Keratinocyte (primary cell): ENCODE data around the gene TMCC1.

Experiments used
- EZH2 ChIP-seq: IDR thresholded peaks from one replicate; pipeline ENCODE4 v1.6.1; 2012; ENCODE audit warnings: inconsistent platforms, mild to moderate bottlenecking, low read length, moderate library complexity
- TF ChIP-seq, protein P1 (sequence below), 3 experiments: IDR thresholded peaks in 1 of 3; conservative IDR thresholded peaks in 1 of 3; optimal IDR thresholded peaks in 1 of 3; 2 replicates in 2 of 3; 3 replicates in 1 of 3; pipeline versions ENCODE3 to v1.5.1; 2011; ENCODE audit warnings: low read length in 3 of 3, mild to moderate bottlenecking in 3 of 3, moderate library complexity in 2 of 3, control low read depth in 1 of 3, inconsistent platforms in 1 of 3; ENCODE audit not compliant: insufficient read depth in 2 of 3; ENCODE audit errors: extremely low read depth in 1 of 3

DNA sequence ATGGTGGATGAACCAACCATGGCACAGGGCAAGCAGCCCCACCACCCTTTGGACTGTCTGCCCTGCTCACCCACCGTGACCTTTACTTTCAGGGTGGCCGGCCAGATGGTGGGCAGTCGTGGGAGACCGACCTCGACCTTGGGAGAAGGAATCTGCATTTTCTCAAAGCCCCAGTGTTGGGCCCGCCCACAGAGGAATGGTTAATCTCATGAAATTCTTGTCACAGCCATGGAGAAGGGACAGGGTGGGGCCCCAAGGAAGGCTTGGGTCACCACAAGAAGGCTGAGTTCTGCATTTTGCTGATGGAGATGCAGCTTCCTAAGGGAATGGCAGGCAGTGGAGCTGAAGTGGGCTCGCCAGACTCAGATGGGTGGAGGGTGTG lies 290.0 kb downstream of the TMCC1 start:
- TF ChIP-seq, protein P1, sequence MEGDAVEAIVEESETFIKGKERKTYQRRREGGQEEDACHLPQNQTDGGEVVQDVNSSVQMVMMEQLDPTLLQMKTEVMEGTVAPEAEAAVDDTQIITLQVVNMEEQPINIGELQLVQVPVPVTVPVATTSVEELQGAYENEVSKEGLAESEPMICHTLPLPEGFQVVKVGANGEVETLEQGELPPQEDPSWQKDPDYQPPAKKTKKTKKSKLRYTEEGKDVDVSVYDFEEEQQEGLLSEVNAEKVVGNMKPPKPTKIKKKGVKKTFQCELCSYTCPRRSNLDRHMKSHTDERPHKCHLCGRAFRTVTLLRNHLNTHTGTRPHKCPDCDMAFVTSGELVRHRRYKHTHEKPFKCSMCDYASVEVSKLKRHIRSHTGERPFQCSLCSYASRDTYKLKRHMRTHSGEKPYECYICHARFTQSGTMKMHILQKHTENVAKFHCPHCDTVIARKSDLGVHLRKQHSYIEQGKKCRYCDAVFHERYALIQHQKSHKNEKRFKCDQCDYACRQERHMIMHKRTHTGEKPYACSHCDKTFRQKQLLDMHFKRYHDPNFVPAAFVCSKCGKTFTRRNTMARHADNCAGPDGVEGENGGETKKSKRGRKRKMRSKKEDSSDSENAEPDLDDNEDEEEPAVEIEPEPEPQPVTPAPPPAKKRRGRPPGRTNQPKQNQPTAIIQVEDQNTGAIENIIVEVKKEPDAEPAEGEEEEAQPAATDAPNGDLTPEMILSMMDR (optimal IDR thresholded peaks at IDR 0.05 in 1 of 3, IDR thresholded peaks at IDR 0.05 in 1 of 3, conservative IDR thresholded peaks at IDR 0.05 in 1 of 3; ENCODE audit: extremely low read depth in 1 of 3, insufficient read depth in 2 of 3, low read length in 3 of 3) = no peak
- no peak for TF ChIP-seq EZH2
